Measurements from ENCODE around the gene ZC4H2.

GRCh38 chrX:64925480-64925879, 50.8 kb downstream of the ZC4H2 start:
- TF ChIP-seq, protein P1, sequence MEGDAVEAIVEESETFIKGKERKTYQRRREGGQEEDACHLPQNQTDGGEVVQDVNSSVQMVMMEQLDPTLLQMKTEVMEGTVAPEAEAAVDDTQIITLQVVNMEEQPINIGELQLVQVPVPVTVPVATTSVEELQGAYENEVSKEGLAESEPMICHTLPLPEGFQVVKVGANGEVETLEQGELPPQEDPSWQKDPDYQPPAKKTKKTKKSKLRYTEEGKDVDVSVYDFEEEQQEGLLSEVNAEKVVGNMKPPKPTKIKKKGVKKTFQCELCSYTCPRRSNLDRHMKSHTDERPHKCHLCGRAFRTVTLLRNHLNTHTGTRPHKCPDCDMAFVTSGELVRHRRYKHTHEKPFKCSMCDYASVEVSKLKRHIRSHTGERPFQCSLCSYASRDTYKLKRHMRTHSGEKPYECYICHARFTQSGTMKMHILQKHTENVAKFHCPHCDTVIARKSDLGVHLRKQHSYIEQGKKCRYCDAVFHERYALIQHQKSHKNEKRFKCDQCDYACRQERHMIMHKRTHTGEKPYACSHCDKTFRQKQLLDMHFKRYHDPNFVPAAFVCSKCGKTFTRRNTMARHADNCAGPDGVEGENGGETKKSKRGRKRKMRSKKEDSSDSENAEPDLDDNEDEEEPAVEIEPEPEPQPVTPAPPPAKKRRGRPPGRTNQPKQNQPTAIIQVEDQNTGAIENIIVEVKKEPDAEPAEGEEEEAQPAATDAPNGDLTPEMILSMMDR (IDR thresholded peaks at IDR 0.05): no peak
- TF ChIP-seq POLR2A (IDR thresholded peaks at IDR 0.05): no peak

Data from prostate gland (tissue), 2 donors.